PC-9 (cell line): Measurements from ENCODE around the gene ACOT6. TPM values are rescaled to one million over a fixed set of nuclear protein-coding genes. Genes with fewer than 3 reads are reported as not detected.
"Not testable (repeated sequence)": the region's sequence is repeated elsewhere in the genome, so short reads cannot be mapped to it uniquely, and the experiment has no call there.

ENCODE experiments used
- BruUV-seq: library from RNA; stranded (reverse); fragments of 400-500 nt; replicated peaks from 2 replicates; lab custom pipeline; 2021; lab: Mats Ljungman, UMichigan
- CTCF ChIA-PET: fragments of 300-600 bp; sonication (Branson Sonifier 250); formaldehyde crosslinking; loops from one replicate; lab custom pipeline; 2022; ENCODE audit warnings: antibody characterized with exemption; lab: Charles Lee
- POLR2A ChIA-PET: fragments of 300-600 bp; sonication (Branson Sonifier 250); formaldehyde crosslinking; loops from one replicate; lab custom pipeline; 2022; ENCODE audit warnings: antibody characterized with exemption; ENCODE audit not compliant: unreplicated experiment; lab: Charles Lee
- DNase-seq, 2 experiments: peaks; one replicate each; pipeline versions ENCODE4 v3.0.0 to v3.0.0-alpha.2; 2015 to 2022; ENCODE audit warnings: mixed read lengths in 1 of 2
- H2AFZ ChIP-seq: fragments of 200-600 bp; sonication (generic); 2 replicates; pipeline ENCODE4 v1.8.1; 2017; ENCODE audit warnings: antibody characterized with exemption
- H3F3A ChIP-seq: fragments of 200-600 bp; sonication (generic); 2 replicates; pipeline ENCODE4 v1.8.1; 2017; ENCODE audit warnings: antibody characterized with exemption, mild to moderate bottlenecking, low read depth; ENCODE audit not compliant: insufficient read depth
- H3K27ac ChIP-seq: fragments of 200-600 bp; sonication (generic); 2 replicates; pipeline ENCODE4 v1.6.1; 2016; ENCODE audit warnings: mixed run types
- H3K27me3 ChIP-seq: fragments of 200-600 bp; sonication (generic); 2 replicates; pipeline ENCODE4 v1.6.1; 2016; ENCODE audit warnings: low read depth, mixed run types; ENCODE audit not compliant: insufficient read depth
- H3K36me3 ChIP-seq: fragments of 200-600 bp; sonication (generic); 2 replicates; pipeline ENCODE4 v1.6.1; 2016; ENCODE audit warnings: low read depth, mixed run types
- H3K4me1 ChIP-seq: fragments of 200-600 bp; sonication (generic); replicated peaks from 2 replicates; pipeline ENCODE4 v1.6.1; 2016; ENCODE audit warnings: mixed run types; ENCODE audit not compliant: insufficient read depth
- H3K4me2 ChIP-seq: fragments of 200-600 bp; sonication (generic); 2 replicates; pipeline ENCODE4 v1.6.1; 2017; ENCODE audit warnings: mixed run types
- H3K4me3 ChIP-seq: fragments of 200-600 bp; sonication (generic); 2 replicates; pipeline ENCODE4 v1.6.1; 2016; ENCODE audit warnings: mixed run types
- H3K79me2 ChIP-seq: fragments of 200-600 bp; sonication (generic); 2 replicates; pipeline ENCODE4 v1.6.1; 2017; ENCODE audit warnings: low read depth, mixed run types
- H3K9me2 ChIP-seq: fragments of 200-600 bp; sonication (generic); 2 replicates; pipeline ENCODE4 v1.8.1; 2017; ENCODE audit warnings: mild to moderate bottlenecking; ENCODE audit not compliant: insufficient read depth
- H3K9me3 ChIP-seq: fragments of 200-600 bp; sonication (generic); 2 replicates; pipeline ENCODE4 v1.8.1; 2016; ENCODE audit warnings: low read depth; ENCODE audit not compliant: insufficient read depth
- H4K20me1 ChIP-seq: fragments of 200-600 bp; sonication (generic); 2 replicates; pipeline ENCODE4 v1.8.1; 2017; ENCODE audit not compliant: insufficient read depth
- intact Hi-C: fragments of 100-400 bp; cut with micrococcal nuclease; formaldehyde crosslinking; loops from one replicate; pipeline ENCODE4 v1.10.0; 2022; ENCODE audit not compliant: unreplicated experiment
- total RNA-seq: library from RNA; stranded (reverse); gene quantifications from 2 replicates; pipeline ENCODE4 v1.2.3, GENCODE V29; 2021
- TF ChIP-seq, protein P1 (sequence below): fragments of 200-600 bp; sonication (generic); conservative IDR thresholded peaks from 2 replicates; pipeline ENCODE4 v1.6.1; 2017; ENCODE audit warnings: mixed run types, antibody characterized with exemption, mild to moderate bottlenecking, moderate library complexity

Gene ACOT6
- total RNA-seq, 1 experiment from 2014 or later: not detected

DNA sequence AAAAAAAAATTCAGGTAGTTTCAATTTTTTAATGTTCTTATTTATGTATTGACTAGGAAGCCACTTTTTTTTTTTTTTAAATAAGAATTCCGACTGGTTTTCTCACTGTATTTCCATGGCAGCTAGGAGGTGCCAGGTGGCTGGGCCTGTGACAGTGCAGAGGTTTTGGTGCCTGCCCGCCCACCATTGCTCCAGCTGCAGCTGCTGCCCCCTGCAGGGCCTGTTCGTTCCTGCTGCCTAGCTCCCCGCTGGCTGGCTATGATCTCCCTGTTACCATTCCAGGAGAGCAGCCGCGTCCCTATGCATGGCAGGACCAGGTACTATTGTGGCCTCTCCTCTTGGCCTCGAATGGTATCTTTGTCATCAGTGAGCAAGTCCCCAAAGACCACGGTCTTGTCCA, 41.4 kb upstream of the ACOT6 start:
- H3K4me2 ChIP-seq, H3K9me2 ChIP-seq, H3K9me3 ChIP-seq, H3K27me3 ChIP-seq, H4K20me1 ChIP-seq, intact Hi-C loops, H3K27ac ChIP-seq, H3K36me3 ChIP-seq, H3K4me3 ChIP-seq, BruUV-seq, H2AFZ ChIP-seq: not testable (repeated sequence)
- ChIA-PET POLR2A (interaction anchor here (0.5 to 1.0 kb wide), 2 partner anchors 11 to 31 kb away, joined by 3 to 9 read pairs; no protein-coding TSS in a partner anchor), CTCF (interaction anchor here (0.6 to 1.6 kb wide), 9 partner anchors 31 to 406 kb away, joined by 3 to 23 read pairs (median 4); partner anchors contain the start of gene RIOX1)
- H3F3A ChIP-seq: peaks cover 28% of the 10 kb centered on the region; the same call in 1 of the 2 replicates
- TF ChIP-seq, protein P1, sequence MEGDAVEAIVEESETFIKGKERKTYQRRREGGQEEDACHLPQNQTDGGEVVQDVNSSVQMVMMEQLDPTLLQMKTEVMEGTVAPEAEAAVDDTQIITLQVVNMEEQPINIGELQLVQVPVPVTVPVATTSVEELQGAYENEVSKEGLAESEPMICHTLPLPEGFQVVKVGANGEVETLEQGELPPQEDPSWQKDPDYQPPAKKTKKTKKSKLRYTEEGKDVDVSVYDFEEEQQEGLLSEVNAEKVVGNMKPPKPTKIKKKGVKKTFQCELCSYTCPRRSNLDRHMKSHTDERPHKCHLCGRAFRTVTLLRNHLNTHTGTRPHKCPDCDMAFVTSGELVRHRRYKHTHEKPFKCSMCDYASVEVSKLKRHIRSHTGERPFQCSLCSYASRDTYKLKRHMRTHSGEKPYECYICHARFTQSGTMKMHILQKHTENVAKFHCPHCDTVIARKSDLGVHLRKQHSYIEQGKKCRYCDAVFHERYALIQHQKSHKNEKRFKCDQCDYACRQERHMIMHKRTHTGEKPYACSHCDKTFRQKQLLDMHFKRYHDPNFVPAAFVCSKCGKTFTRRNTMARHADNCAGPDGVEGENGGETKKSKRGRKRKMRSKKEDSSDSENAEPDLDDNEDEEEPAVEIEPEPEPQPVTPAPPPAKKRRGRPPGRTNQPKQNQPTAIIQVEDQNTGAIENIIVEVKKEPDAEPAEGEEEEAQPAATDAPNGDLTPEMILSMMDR: peak; percentile 46
- DNase-seq: peak in 1 of 2 experiments; percentile 74
- peaks cover 34% of the 10 kb centered on the region for H3K4me1 ChIP-seq
- H3K79me2 ChIP-seq: peaks cover 28% of the 10 kb centered on the region

DNA sequence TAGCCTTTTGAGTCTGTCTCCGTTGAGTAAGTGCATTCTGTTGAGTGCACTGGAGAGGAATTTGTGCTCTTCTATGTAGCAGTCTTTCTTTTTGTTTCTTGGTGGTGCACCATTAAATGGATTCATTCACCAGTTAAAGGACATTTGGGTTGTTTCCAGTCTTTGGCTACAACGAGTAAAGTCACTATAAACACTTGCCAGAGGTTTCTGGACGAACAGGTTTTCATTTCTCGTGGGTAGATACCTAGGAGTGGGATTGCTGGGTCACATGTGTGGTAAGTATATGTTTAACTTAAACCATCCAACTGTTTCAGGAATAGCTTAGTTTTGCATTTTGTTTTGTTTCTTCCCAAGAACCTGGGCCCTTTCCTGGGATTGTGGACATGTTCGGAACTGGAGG, 39.3 kb upstream of the ACOT6 start:
- H3K4me3 ChIP-seq, BruUV-seq, H4K20me1 ChIP-seq, intact Hi-C loops, H3K4me2 ChIP-seq, CTCF ChIA-PET, H3K9me3 ChIP-seq, H2AFZ ChIP-seq, POLR2A ChIA-PET, H3K9me2 ChIP-seq, H3K27me3 ChIP-seq, H3K27ac ChIP-seq, DNase-seq, H3K36me3 ChIP-seq: not testable (repeated sequence)
- H3K79me2 ChIP-seq: peaks cover 13% of the 10 kb centered on the region
- peaks cover 27% of the 10 kb centered on the region; the same call in 1 of the 2 replicates for H3F3A ChIP-seq
- H3K4me1 ChIP-seq: peaks cover 34% of the 10 kb centered on the region

DNA sequence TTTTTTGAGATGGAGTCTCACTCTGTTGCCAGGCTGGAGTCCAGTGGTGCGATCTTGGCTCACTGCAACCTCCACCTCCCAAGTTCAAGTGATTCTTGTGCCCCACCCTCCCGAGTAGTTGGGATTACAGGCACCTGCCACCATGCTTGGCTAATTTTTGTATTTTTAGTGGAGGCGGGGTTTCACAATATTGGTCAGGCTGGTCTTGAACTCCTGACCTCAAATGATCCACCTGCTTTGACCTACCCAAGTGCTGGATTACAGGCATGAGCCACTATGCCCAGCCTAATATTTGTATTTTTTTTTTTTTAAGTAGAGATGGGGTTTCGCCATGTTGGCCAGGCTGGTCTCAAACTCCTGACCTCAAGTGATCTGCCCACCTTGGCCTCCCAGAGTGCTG, 38.6 kb upstream of the ACOT6 start:
- H3K27ac ChIP-seq, H3K9me2 ChIP-seq, H3K4me3 ChIP-seq, H2AFZ ChIP-seq, CTCF ChIA-PET, H3K27me3 ChIP-seq, H3K9me3 ChIP-seq, intact Hi-C loops, H3K4me2 ChIP-seq, H3K79me2 ChIP-seq, BruUV-seq, DNase-seq, H4K20me1 ChIP-seq, H3K36me3 ChIP-seq: not testable (repeated sequence)
- Histone ChIP-seq H3F3A (peaks cover 20% of the 10 kb centered on the region; the same call in 1 of the 2 replicates), H3K4me1 (peaks cover 27% of the 10 kb centered on the region)
- POLR2A ChIA-PET: interaction anchor here (0.7 kb wide), 1 partner anchor 1049 kb away, joined by 5 read pairs; no protein-coding TSS in a partner anchor

DNA sequence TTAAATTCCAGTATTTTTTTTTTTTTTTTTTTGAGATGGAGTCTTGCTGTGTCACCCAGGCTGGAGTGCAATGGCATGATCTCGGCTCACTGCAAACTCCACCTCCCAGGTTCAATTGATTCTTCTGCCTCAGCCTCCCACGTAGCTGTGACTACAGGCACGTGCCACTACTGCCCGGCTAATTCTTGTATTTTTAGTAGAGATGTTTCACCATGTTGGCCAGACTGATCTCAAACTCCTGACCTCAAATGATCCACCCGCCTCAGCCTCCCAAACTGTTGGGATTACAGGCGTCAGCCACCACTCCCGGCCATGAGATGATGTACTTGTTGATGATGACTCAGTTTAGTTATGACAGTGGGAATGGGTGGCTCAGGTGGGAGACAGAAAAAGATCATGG, 38.1 kb upstream of the ACOT6 start:
- CTCF ChIA-PET, H3K27me3 ChIP-seq, H3K9me2 ChIP-seq, H2AFZ ChIP-seq, H3K9me3 ChIP-seq, BruUV-seq, H4K20me1 ChIP-seq, H3K79me2 ChIP-seq, DNase-seq, H3K36me3 ChIP-seq, POLR2A ChIA-PET, H3K4me3 ChIP-seq, intact Hi-C loops: not testable (repeated sequence)
- Histone ChIP-seq H3K27ac (0 out of 2 replicates have a peak overlapping the region, but pooled peaks have one; percentile 19), H3K4me1 (peaks cover 26% of the 10 kb centered on the region), H3K4me2 (0 out of 2 replicates have a peak overlapping the region, but pooled peaks have one; percentile 23), H3F3A (peaks cover 17% of the 10 kb centered on the region; the same call in 1 of the 2 replicates)
